GM19025 (cell line): Measurements from ENCODE around the gene NLRP3.
"Not testable (repeated sequence)": the region's sequence is repeated elsewhere in the genome, so short reads cannot be mapped to it uniquely, and the experiment has no call there.

Experiments
- ATAC-seq: cut with Tn5 transposase; IDR thresholded peaks from one replicate; pipeline ENCODE4 v1.9.1; 2021; ENCODE audit warnings: mild to moderate bottlenecking, low read depth, moderate library complexity; ENCODE audit not compliant: unreplicated experiment

The NLRP3 gene

DNA sequence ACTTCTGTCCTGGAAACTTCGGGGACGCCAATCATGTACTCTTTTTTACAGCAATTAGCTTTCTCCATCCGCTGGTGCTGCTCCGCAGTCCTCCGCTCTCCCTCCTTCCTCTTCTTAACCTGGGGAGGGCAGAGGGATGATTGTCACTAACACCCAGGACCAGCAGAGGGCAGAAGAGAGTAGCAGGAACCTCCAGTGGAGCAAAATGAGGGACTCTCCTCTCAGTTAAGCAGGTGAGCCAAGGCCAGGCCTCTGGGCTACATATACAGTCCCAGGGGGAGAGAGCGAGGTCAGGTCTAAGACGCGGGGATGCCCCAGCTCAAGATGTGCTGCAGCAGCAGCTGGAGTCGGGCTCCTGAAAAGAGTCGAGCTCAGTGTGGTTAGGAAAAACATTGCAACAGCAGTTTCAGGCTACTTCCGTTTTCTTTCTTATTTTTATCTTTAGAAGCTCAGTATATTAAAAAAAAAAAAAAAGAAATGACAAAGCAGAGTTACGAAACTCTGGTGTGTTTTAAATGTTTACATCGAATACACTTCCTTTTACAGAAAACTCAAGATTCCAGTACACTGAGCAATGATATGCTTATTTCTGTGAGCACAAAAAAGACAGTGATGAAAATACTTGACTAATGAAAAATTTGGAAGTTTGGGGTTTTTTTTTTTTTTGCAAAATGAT is 25.7 kb upstream of the NLRP3 start:
- peak; percentile 100 for ATAC-seq

DNA sequence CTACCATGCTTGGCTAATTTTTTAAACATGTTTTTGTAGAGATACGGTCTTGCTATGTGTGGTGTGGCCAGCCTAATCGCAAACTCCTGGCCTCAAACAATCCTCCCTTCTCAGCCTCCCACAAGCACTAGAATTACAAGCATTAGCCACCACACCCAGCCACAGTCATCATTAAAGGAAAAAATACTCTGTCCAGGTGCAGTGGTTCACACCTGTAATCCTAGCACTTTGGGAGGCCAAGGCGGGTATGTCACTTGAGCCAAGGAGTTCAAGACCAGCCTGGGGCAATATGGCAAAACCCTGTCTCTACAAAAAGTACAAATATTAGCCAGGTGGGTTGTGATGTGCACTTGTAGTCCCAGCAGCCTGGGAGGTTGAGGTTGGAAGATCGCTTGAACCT is 25.0 kb upstream of the NLRP3 start:
- no peak for ATAC-seq

DNA sequence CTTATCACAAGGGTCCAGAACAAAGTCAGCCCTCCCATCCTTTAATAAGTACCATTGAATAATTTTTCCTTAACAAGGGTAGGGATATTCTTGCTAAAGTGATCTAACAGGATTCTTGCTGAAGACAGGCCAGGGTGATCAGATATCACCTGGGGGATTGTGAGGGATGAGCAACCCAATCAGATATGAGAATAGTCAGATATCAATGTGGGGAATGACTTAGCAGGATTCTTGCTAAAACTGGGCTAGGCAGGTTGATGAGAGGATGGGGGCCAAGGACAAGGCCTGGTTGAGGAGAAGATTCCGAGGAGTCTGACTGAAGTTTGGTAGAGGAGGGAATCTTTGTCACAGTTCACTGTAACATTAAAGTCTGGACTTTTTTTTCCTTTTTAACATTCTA is 23.9 kb upstream of the NLRP3 start:
- ATAC-seq, result no peak

DNA sequence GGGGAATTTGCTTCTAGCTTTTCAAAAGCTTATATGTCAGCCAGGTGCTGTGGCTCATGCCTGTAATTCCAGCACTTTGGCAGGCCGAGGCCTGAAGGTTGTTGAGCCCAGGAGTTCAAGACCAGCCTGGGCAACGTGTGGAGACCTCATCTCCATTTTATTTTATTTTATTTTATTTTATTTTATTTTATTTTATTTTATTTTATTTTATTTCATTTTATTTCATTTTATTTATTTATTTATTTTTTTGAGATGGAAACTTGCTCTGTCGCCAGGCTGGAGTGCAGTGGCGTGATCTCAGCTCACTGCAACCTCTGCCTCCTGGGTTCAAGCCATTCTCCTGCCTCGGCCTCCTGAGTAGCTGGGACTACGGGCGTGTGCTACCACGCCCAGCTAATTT is 20.9 kb upstream of the NLRP3 start:
- not testable (repeated sequence) for ATAC-seq

DNA sequence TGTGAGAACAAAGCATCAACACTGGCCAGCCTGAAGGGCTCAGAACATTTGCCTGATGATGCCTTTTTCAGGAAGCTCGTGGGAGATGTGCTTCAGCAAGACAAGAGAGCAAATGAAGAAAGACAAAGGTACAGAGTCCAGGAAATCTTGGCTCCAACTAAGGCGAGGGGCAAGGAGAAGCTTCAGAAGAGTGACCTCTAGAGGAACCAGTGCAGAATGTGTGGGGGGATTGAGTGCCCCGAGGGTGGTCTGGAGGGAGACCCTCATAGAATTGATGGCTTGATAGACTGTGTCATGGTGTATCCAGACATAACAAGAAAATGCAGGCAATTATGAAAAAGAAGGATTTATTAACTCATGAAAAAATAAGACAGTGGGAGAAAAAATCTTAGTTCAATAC is 15.3 kb upstream of the NLRP3 start:
- ATAC-seq, result no peak

DNA sequence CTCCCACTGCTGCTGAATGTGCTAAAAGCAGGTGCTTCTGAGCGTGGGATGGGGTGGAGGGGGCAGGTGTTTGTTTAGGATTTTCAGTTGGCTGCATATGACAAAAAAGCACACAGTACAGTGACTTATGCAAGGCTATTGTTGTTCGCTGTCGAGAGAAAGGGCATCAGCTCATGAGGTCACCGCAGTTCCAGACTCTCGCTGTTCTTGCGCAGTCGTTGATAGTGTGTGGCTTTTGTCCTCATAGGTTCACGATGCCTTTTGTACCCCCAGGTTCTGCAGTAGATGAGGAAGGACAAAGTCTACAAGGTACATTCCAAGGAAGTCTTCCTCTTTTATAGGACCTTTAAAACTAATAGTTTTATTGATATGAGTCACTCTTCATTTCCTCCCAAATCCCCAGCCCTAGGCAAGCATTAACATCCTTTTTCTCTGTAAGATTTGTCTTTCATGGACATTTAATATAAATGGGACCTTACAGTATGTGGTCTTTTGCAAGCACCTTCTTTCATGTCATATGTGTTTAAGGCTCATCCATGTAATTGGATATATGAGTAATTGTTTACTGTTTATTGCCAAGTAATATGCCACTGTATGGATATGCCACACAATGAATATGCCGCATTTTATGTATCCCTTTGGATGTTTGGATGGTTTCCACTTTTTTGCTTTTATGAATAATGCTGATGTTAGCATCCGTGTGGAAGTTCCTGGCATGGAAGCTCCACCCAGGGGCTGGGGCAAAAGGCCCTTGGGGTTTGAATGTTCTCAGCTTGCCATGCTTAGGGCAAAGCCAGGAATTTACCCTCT is 14.5 kb upstream of the NLRP3 start:
- no peak for ATAC-seq

DNA sequence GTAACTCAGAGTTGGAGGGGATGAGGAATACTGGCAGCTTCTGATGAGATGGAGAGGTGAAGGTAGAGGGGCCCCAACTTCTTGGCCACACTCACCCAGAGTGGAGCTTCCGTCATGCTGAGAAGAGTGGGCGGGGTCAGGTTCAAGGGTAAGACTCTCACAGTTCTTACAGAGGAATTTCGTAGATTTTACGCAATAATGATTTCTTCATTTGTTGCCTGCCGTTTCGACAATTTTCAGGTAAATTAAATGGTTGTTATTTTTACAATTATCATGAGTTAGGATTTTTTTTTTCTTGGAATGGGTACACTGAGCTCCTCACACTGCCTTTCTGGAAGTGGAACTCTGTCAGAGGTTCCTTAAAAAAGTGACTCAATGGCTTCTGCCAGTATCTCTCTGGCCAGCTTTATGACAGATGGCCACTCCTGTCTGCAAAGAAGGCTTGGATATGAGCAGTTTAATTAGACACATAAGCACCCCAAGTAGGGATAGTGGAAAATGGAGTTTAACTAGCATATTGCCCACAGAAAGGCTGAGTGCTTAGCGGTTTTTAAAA is 13.8 kb upstream of the NLRP3 start:
- no peak for ATAC-seq

DNA sequence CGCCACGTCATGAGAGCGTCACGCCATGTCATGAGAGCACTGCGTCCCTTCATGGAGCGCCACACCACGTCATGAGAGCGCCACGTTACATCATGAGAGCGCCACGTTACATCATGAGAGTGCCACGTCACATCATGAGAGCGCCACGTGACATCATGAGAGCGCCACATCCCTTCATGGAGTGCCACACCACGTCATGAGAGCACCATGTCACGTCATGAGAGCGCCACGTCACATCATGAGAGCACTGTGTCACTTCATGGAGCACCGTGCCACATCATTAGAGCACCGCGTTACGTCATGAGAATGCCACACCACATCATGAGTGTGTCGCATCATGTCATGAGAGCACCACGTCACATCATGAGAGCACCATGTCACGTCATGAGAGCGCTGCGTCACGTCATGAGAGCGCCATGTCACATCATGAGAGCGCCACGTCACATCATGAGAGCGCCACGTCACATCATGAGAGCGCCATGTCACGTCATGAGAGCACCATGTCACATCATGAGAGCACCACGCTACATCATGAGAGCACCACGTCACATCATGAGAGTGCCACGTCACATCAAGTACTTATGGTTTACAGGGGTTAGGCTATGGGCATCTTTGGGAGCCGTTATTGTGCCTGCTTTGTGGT is 9.8 kb upstream of the NLRP3 start:
- ATAC-seq, result no peak

DNA sequence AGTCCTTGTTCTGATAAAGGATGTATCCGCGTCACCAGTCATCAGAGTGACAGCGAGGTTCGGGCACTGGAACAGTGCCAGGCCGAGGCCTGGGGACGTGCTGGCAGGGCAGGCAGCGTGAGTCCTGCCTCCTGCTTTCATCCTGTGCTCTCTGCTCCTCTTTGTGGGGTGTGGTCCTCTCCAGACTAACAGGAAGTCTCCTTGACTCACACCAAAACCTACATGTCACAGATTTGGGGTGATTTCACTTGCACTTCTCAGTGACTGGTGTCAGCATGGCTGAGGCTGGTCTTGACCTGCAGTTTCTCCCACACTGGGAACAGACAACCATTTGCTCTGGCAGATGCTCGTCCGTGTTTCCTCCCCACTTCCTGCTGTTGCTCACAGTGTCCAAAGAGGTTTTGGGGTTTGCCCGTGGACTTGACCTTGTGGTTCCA is 8.8 kb upstream of the NLRP3 start:
- ATAC-seq, result peak; percentile 74

DNA sequence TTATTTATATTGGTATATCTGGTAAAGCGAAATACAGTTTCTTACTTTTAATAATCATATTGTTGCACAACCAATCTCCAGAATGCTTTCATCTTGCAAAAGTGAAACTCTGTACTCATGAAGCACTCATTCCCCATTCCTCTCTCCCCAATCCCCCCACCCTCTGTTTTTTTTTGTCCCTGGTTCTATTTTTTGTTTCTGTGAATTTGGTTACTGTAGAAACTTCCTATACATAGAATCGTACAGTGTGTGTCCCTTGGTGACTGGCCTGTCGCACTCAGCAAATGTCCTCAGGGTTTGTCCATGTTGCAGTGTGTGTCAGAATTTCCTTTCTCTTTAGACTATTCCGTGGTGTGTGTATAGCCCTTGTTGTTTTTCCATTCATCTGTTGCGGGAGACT is 7.9 kb upstream of the NLRP3 start:
- ATAC-seq, result no peak

DNA sequence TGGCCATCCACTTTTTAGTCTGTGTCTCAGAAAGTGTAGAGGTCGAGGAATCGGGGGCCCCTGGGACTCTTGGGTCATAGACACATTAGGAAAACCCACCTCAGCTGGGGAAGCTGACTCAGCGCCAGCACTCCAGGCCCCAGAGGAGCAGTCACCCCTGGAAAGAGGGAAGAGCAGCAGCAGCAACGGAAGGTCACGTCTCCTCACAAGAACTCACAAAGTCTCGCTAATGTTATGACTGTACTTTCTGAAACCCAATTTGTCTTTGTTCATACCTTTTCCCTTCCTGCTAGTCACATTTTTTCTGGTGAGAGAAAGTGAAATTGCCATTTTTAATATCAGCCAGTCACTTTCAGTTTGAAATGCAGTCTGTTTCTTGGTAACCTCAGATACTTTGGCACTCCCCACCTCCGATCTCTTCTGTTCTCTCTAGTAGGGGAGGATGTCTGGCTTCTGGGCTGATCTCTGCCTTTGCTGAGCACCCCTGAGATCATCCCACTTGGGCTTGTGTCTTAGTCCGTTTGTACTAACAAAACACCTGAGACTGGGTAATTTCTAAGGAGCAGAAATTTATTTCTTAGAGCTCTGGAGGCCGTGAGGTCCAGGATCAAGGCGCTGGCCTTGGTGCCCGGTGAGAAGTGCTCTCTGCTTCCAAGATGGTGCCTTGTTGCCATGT is 6.0 kb upstream of the NLRP3 start:
- ATAC-seq, result peak; percentile 71

DNA sequence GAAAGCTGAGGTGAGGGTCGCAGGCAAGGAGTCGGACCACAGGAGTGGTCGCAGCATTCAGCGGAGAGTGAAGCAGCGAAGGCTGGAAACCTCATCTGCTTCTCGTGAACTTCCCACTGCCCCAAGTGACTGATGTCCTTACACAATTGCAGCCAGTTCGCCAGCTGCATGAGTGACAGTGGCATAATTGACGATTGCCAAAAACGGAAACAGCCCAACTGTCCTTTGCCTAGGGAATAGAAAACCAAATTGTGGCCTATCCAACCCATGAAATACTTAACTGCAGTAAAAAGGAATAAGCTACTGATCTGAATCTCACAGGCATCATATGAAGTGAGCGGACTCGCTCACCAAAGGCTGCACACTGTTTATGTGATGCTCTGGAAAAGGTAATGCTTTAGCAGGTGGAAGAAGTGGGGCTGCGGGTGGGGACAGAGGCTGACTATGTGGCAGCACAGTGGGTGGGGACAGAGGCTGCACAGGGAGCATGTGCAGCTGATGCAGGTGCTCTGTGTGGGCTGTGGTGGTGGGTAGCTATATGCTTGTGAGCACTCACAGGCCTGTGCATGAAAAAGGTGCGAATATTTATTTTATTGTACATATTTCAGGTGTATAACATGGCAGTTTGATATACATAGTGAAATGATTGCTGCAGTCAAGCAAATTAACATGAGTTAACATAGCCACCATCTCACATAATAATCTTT is 4.2 kb upstream of the NLRP3 start:
- ATAC-seq, result no peak

DNA sequence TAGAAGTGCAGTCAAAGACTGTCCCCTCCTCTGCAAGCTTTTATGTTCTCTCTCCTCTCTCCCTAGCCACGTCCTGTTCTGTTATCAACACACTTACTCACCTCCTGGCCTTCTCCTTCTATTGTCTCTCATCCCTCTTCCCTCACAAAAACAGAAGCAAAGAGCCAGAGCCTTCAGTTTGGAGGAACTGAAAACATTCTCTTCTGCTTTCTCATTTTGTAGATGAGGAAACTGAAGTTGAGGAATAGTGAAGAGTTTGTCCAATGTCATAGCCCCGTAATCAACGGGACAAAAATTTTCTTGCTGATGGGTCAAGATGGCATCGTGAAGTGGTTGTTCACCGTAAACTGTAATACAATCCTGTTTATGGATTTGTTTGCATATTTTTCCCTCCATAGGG is 1.9 kb downstream of the NLRP3 start:
- no peak for ATAC-seq

DNA sequence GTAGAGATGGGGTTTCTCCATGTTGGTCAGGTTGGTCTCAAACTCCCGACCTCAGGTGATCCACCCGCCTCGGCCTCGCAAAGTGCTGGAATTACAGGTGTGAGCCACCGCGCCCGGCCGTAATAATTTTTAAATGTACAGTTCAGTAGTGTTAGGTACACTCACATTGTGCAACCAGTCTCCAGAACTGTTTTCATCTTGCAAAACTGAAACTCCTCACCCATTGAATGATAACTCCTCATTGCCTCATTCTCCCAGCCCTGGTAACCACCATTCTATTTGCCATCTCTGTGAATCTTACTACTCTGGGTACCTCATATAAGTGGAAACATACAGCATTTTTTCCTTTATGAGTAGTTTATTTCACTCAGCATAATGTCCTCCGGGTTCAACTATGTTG is 3.4 kb downstream of the NLRP3 start:
- no peak for ATAC-seq

DNA sequence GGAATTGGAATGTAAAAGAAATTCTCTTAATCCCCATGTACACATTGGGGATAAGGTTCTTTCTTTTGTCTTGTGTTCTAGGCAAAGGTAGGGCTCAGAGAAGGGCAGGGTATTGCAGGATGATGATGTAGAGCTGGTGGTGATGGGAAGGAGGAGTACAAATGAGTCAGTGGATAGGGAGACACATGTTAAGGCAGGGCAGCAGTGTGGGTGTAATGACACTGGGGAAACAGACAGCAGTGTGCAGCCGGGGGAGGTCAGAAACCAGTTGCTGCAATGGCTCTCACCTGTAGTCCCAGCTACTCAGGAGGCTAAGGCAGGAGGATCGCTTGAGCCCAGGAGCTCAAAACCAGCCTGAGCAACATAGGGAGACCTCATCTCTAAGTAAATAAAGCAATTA is 5.1 kb downstream of the NLRP3 start:
- no peak for ATAC-seq

DNA sequence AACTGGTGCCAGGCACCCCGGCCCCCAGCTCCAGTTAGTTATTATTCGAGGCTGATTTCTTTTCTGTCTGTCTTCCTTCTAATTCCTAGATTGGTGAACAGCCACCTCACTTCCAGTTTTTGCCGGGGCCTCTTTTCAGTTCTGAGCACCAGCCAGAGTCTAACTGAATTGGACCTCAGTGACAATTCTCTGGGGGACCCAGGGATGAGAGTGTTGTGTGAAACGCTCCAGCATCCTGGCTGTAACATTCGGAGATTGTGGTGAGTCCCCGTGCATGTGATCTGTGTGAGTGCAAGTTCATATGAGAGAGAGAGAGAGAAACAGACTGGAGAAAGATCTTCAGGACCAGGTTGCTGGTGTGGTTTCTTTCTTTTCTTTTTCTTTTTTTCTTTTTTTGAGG is 13.5 kb downstream of the NLRP3 start:
- ATAC-seq, result no peak

DNA sequence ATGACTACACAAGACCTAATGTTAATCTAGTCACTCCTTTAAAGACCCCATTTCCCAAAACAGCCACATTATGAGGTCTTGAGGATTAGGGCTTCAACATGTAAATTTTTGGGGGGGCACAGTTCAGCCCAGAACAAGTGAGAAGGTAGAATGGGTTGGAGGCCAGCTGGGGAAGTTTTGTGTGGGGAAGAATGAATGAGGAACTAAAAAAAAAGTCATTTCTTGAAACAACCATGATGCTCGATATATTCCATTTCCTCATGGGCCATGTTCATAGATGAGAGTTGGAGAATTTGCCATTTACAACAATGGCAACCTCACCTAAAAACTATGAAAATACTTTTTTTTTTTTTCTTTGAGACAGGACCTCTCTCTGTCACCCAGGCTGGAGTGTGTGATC is 14.5 kb downstream of the NLRP3 start:
- ATAC-seq, result no peak

DNA sequence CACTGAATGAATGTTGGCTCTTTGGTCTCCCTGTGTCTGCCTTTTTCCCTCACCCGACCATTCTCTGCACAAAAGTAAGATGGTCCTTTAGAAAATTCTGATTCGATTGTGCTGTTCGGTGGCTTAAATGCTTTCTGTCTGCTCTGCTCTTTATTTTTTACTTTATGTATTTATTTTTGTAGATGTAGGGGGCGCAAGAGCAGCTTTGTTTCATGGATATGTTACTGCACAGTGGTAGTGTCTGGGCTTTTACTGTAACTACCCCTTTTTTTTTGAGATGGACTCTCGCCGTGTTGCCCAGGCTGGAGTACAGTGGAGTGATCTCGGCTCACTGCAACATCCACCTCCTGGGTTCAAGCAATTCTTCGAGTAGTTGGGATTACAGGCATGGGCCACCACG is 15.7 kb downstream of the NLRP3 start:
- no peak for ATAC-seq

DNA sequence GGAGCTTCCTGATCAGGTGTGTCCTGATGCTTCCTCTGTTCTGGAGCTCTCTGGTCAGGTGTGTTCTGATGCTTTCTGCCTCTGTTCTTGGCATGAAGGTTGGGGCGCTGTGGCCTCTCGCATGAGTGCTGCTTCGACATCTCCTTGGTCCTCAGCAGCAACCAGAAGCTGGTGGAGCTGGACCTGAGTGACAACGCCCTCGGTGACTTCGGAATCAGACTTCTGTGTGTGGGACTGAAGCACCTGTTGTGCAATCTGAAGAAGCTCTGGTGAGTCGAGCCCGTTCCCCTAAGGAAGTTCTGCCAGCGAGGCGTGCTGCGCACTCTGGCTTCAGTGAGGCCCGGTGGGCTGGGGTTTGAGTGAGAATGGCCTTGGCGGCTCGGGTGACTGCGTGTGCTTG is 18.0 kb downstream of the NLRP3 start:
- no peak for ATAC-seq

DNA sequence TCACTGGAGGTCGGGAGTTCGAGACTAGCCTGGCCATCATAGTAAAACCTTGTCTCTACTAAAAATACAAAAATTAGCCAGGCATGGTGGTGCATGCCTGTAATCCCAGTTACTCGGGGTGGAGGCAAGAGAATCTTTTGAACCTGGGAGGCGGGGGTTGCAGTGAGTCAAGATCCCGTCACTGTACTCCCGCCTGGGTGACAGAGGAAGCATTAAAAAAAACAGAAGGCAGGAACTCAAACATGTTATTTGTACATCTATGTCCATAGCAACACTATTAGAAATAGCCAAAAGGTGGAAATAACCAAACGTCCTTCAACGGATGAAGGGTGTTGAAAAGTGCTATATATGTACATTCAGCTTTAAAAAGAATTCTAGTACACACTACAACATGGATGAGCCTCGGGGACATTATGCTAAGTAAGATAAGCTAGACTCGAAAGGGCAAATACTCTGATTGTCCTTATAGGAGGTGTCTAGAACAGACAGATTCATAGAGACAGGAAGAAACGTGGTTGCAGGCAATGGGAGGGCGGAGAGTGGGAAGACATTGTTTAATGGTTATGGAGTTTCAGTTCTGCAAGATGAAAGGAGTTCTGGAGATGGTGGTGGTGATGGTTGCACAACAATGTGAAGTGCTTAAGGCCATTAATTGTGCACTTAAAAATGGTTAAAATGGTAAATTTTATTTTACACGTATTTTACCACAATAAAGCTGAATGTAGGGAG is 19.2 kb downstream of the NLRP3 start:
- ATAC-seq, result no peak
